GM10847 (cell line): ENCODE results near the gene CACUL1.

Source experiments
- POLR2A ChIP-seq: IDR thresholded peaks from 2 replicates; pipeline ENCODE4 v1.6.1; 2011; ENCODE audit not compliant: insufficient read length; ENCODE audit errors: extremely low read depth

CACUL1 gene

GRCh38 chr10:118638680-118639079 lies 116.1 kb downstream of the CACUL1 start:
- TF ChIP-seq POLR2A: no peak

DNA sequence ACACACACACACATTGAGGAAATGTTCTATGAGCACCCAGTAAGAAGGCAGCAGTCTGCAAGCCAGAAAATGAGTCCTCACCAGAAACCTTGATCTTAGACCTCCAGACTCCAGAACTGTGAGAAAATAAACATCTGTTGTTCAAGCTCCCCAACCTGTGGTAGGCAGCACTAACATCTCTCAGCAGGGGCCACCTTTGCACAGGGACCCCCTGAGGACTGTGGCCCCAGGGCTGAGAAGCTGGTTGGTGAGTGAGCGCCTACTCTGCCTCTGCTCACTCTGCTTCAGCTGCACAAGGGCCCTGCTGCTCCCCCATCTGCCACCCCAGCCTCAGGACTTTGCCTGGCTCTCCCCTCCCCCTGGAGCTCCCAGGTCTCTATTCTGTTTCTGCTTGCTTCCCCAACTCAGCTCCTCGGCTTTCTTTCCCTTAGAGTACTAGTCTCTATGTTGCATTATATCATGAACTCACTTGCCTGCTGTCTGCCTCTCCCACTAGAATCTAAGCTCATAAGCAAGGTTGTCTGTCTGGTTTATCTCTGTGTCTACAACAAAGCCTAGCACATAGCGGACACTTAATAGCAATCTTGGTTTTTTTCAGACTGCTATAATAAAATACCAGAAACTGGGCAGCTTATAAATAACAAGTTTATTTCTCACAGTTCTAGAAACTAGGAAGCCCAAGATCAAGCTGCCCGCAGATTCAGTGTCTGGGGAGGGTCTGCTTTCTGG lies 118.9 kb downstream of the CACUL1 start:
- TF ChIP-seq POLR2A: no peak

GRCh38 chr10:118633786-118634185 lies 121.0 kb downstream of the CACUL1 start:
- no peak for TF ChIP-seq POLR2A

DNA sequence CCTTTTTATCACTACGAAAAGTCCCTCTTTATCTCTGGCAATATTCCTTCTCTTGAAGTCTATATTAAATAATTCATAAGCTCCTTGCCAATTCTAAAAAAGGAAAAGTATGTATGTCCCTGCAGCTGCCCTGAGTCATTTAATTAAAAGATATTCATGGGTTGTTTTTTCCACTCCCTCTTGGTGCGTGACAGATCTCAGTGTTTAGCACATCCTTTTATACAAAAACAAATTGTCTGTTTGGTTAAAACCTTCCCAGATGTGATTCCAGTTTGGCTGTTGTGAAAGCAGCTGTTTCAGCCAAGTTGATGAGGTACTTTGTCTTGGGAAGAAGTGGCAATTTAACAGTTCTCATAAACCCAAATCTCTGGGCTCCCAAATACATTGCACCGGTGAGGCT lies 125.6 kb downstream of the CACUL1 start:
- no peak for TF ChIP-seq POLR2A

- no peak for TF ChIP-seq POLR2A
Measured at GRCh38 chr10:118628397-118628796, 126.4 kb downstream of the CACUL1 start.

DNA sequence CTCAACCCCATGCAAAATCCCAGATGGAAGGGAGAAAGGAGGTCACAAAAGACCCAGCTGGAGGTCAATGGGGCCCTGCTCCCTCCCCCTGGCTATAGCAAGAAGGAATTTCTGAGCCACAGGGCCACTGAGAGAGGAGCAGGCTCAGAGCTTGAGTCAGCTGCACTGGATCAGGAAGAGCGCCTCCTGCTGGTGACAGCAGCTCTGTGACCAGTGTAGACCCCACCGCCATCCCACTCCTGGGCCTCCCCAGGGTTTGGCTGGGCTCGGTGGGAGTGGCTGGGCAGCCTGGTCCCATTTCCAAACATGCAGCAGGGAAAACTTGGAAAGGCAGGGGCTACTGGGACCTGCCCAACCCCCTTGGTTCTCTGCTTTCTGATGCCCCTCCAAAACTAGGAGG lies 127.8 kb downstream of the CACUL1 start:
- no peak for TF ChIP-seq POLR2A
